ENCODE data around the gene MRPL36. TPM values are rescaled to one million over a fixed set of nuclear protein-coding genes. Genes with fewer than 3 reads are reported as not detected.

MRPL36 gene
- total RNA-seq, 4 donors from 2014 or later: 42.6 to 56.1 (median 46.2) TPM

DNA sequence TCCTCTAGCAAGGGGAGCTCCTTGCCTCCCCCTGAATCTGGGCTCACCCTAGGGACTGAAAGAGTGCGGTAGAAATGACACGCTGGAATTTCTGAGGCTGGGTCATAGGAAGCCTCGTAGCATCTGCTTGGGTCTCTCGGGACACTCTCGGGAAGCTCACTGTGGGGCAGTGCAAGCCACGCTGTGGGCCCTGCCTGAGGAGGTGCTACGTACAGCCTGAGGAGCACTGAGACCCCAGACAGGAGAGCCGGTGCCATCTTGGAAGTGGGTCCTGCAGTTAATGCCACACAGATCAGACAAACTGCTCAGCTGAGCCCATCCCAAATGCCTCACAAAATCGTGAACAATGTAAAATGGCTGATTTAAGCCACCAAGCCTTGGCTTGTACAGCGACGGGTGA is 1.8 kb downstream of the MRPL36 start:
- 93% methylated on average over 11 of the region's 11 CpGs for WGBS
- Histone ChIP-seq H3K36me3 (peaks cover 12 to 33% (median 25%) of the 10 kb centered on the region in 4 donors), H3K4me1 (peaks cover 22 to 52% (median 42%) of the 10 kb centered on the region in 4 donors), H3K9me3 (no peaks in the 10 kb centered on the region), H3K27ac (replicated peaks in 1 of 4) (no peak overlapping the region), H3K27me3 (no peaks in the 10 kb centered on the region), H3K4me3 (no peak overlapping the region)
- intact Hi-C loops (cut with DNase I): no loop called here
- TF ChIP-seq EP300 (IDR thresholded peaks at IDR 0.05): no peak
- no peak for TF ChIP-seq POLR2AphosphoS5 (IDR thresholded peaks at IDR 0.05)
- TF ChIP-seq POLR2A (IDR thresholded peaks at IDR 0.05; ENCODE audit: low read depth): no peak
- TF ChIP-seq, protein P1, sequence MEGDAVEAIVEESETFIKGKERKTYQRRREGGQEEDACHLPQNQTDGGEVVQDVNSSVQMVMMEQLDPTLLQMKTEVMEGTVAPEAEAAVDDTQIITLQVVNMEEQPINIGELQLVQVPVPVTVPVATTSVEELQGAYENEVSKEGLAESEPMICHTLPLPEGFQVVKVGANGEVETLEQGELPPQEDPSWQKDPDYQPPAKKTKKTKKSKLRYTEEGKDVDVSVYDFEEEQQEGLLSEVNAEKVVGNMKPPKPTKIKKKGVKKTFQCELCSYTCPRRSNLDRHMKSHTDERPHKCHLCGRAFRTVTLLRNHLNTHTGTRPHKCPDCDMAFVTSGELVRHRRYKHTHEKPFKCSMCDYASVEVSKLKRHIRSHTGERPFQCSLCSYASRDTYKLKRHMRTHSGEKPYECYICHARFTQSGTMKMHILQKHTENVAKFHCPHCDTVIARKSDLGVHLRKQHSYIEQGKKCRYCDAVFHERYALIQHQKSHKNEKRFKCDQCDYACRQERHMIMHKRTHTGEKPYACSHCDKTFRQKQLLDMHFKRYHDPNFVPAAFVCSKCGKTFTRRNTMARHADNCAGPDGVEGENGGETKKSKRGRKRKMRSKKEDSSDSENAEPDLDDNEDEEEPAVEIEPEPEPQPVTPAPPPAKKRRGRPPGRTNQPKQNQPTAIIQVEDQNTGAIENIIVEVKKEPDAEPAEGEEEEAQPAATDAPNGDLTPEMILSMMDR (IDR thresholded peaks at IDR 0.05): no peak
- no peak for DNase-seq (ENCODE audit: extremely low spot score)

DNA sequence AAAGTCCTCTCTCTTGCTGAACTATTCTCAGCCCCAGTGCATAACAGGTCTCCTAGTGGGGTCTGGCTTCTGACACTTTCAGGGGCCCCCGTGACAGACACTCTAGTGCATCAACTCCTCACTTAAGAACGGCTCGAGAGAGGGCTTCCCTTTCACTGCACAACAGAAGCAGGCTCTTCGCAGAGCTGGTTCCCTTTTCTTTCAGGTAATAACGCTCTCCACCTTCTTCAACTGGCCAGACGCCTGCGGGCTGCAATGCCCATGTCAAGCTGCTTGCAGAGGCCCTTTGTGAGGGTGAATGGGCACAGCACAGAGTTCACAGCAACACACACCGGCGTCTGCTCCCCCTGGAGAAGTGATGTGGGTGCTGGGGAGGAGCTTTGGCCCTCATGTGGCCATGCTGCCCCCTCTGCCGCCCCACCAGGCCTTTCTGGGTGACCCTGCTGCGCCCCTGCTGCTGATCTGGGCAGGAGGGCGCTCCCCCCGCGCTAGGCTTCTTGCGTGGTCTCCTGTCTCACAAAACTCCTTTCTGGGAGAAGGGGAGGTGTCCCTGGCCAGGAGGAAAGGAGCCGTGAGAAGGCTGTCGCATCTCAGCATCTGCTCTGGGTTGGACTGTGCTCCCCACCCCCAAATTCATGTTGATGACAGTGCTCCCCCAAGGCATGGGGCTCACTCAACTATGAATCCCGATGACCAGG is 2.4 kb downstream of the MRPL36 start:
- no peak for TF ChIP-seq POLR2AphosphoS5 (IDR thresholded peaks at IDR 0.05)
- TF ChIP-seq, protein P1 (IDR thresholded peaks at IDR 0.05): no peak
- no peak overlapping the region for H3K27ac ChIP-seq (replicated peaks in 1 of 4)
- peaks cover 21 to 47% (median 37%) of the 10 kb centered on the region in 4 donors for H3K4me1 ChIP-seq
- DNase-seq (ENCODE audit: extremely low spot score): no peak
- H3K36me3 ChIP-seq: peaks cover 12 to 30% (median 23%) of the 10 kb centered on the region in 4 donors
- H3K27me3 ChIP-seq: no peaks in the 10 kb centered on the region
- H3K9me3 ChIP-seq: no peaks in the 10 kb centered on the region
- H3K4me3 ChIP-seq: no peak overlapping the region
- WGBS: 95% methylated on average over 6 of the region's 18 CpGs
- intact Hi-C loops (cut with DNase I): no loop called here

DNA sequence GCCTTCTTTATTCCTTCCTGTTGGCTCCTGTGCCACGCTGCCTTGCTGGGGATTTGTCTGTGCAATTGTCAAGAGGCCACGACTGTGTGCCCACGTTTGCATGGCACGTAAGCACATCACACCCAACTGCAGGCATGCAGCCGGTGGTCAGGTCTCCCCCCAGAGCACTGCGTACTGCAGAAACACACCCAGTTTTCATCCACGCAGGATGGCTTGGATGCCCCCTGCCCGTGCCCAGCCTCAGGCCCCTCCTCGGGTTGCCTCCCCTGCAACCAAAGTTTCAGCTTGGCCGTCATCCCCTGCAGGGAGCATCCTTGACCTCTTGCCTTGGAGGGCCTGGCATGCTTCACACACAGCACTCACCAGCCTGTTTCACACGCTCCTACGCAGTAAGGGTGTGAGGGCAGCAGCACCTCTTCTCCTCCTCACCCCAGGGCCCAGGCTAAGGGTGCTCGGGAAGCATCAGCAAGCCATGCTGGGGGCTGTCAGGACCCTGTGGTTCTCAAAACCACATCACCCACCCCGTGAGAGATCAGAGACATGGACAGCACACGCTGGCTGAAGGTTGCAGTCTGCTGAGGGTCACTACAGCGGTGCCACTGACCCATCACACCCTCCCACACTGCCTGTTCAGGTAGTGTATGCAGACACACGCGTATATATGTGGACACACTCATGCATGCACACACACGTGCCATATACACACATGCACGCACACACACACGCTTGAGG is 3.1 kb downstream of the MRPL36 start:
- H3K27me3 ChIP-seq: no peaks in the 10 kb centered on the region
- peaks cover 14 to 40% (median 32%) of the 10 kb centered on the region in 4 donors for H3K4me1 ChIP-seq
- WGBS: 89% methylated on average over 20 of the region's 21 CpGs
- TF ChIP-seq POLR2A (IDR thresholded peaks at IDR 0.05; ENCODE audit: low read depth): no peak
- no peak for TF ChIP-seq POLR2AphosphoS5 (IDR thresholded peaks at IDR 0.05)
- no peak for TF ChIP-seq EP300 (IDR thresholded peaks at IDR 0.05)
- TF ChIP-seq, protein P1 (IDR thresholded peaks at IDR 0.05): no peak
- no peak for DNase-seq (ENCODE audit: extremely low spot score)
- intact Hi-C loops (cut with DNase I): no loop called here
- no peaks in the 10 kb centered on the region for H3K9me3 ChIP-seq
- no peak overlapping the region for H3K27ac ChIP-seq (replicated peaks in 1 of 4)
- no peak overlapping the region for H3K4me3 ChIP-seq
- H3K36me3 ChIP-seq: peaks cover 12 to 30% (median 23%) of the 10 kb centered on the region in 4 donors

DNA sequence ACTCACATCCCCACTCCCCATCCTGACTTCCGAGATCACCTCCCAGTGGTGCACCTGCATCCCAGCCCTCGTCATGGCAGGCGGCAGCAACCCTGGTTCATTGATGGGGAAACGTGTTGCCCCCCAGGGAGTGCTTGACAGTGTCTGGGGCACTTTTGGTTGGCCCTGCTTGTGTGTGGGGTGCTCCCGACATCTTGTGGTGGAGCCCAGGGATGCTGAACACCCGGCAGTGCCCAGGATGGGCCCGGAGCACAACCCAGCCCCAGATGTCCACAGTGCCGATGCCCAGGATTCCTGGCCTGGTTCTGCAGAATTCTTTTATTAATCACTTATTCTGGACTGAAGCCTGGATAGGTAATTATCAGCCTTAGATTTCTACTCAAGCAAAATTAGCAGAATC is 3.7 kb downstream of the MRPL36 start:
- H3K9me3 ChIP-seq: no peaks in the 10 kb centered on the region
- no peak for DNase-seq (ENCODE audit: extremely low spot score)
- H3K27ac ChIP-seq (replicated peaks in 1 of 4): no peak overlapping the region
- TF ChIP-seq POLR2AphosphoS5 (IDR thresholded peaks at IDR 0.05) (no peak), EP300 (IDR thresholded peaks at IDR 0.05) (no peak), POLR2A (IDR thresholded peaks at IDR 0.05; ENCODE audit: low read depth) (no peak)
- TF ChIP-seq, protein P1 (IDR thresholded peaks at IDR 0.05): no peak
- 72% methylated on average over 3 of the region's 8 CpGs for WGBS
- H3K27me3 ChIP-seq: no peaks in the 10 kb centered on the region
- intact Hi-C loops (cut with DNase I): no loop called here
- no peak overlapping the region for H3K4me3 ChIP-seq
- H3K36me3 ChIP-seq: peaks cover 12 to 30% (median 23%) of the 10 kb centered on the region in 4 donors
- H3K4me1 ChIP-seq: peaks cover 14 to 40% (median 32%) of the 10 kb centered on the region in 4 donors

Measured in esophagus muscularis mucosa (tissue), 4 donors.